Panc1 (cell line): Measurements from ENCODE around the gene MYO3B. TPM values are rescaled to one million over a fixed set of nuclear protein-coding genes. Genes with fewer than 3 reads are reported as not detected.

Source experiments
- ATAC-seq: fragments of 200-7000 bp; cut with Tn5 transposase; 2 replicates; pipeline ENCODE4 v1.9.1; 2020; ENCODE audit warnings: mild to moderate bottlenecking, moderate library complexity
- BruUV-seq: library from RNA; stranded (reverse); fragments of 400-500 nt; replicated peaks from 2 replicates; lab custom pipeline; 2021; lab: Mats Ljungman, UMichigan
- CTCF ChIA-PET: fragments of 300-600 bp; sonication (Branson Sonifier 250); formaldehyde crosslinking; loops from one replicate; lab custom pipeline; 2022; ENCODE audit warnings: antibody characterized with exemption; lab: Charles Lee
- POLR2A ChIA-PET: fragments of 300-600 bp; sonication (Branson Sonifier 250); formaldehyde crosslinking; loops from one replicate; lab custom pipeline; 2022; ENCODE audit warnings: antibody characterized with exemption; lab: Charles Lee
- DNase-seq: peaks from one replicate; pipeline ENCODE4 v3.0.0-alpha.2; 2010; ENCODE audit warnings: low read depth, low spot score
- H3K27ac ChIP-seq: 2 replicates; pipeline ENCODE4 v1.5.1; 2011; ENCODE audit warnings: mild to moderate bottlenecking, low read length, inconsistent platforms
- H3K27me3 ChIP-seq: fragments of 200-500 bp; sonication (Bioruptor generic); 2 replicates; pipeline ENCODE4 v1.6.0; 2014; ENCODE audit warnings: low read length, inconsistent platforms; ENCODE audit not compliant: control insufficient read depth, insufficient read depth
- H3K36me3 ChIP-seq: fragments of 200-500 bp; sonication (Bioruptor generic); 2 replicates; pipeline ENCODE4 v1.5.1; 2014; ENCODE audit warnings: inconsistent platforms, mild to moderate bottlenecking, low read length, moderate library complexity; ENCODE audit not compliant: control insufficient read depth, insufficient read depth
- H3K4me1 ChIP-seq: 2 replicates; pipeline ENCODE4 v1.5.1; 2011; ENCODE audit warnings: inconsistent platforms, mild to moderate bottlenecking, low read length, moderate library complexity; ENCODE audit not compliant: control insufficient read depth, insufficient read depth
- H3K4me3 ChIP-seq, 2 experiments: 2 replicates each; pipeline ENCODE4 v1.5.1; 2011 to 2012; ENCODE audit warnings: low read depth in 2 of 2, low read length in 2 of 2, mild to moderate bottlenecking in 2 of 2, inconsistent platforms in 1 of 2, moderate library complexity in 1 of 2
- H3K9me3 ChIP-seq: fragments of 200-500 bp; sonication (Bioruptor generic); 2 replicates; pipeline ENCODE4 v1.5.1; 2014; ENCODE audit warnings: low read depth, mild to moderate bottlenecking, inconsistent platforms, low read length, moderate library complexity; ENCODE audit not compliant: control insufficient read depth, insufficient read depth
- POLR2AphosphoS5 ChIP-seq: IDR thresholded peaks from 2 replicates; pipeline ENCODE4 v1.6.1; 2012; ENCODE audit warnings: mild to moderate bottlenecking, low read depth, low read length, moderate library complexity
- REST ChIP-seq, 2 experiments: IDR thresholded peaks; 2 replicates each; pipeline ENCODE4 v1.6.1; 2011 to 2012; ENCODE audit warnings: low read depth in 2 of 2, control low read depth in 1 of 2, low read length in 1 of 2, mild to moderate bottlenecking in 1 of 2, moderate library complexity in 1 of 2; ENCODE audit not compliant: insufficient read depth in 1 of 2
- SIN3A ChIP-seq: IDR thresholded peaks from 2 replicates; pipeline ENCODE4 v1.6.1; 2012; ENCODE audit warnings: low read depth, mild to moderate bottlenecking, low read length, moderate library complexity, borderline replicate concordance; ENCODE audit not compliant: insufficient read depth
- TCF7L2 ChIP-seq: IDR thresholded peaks from 2 replicates; pipeline ENCODE4 v1.6.1; 2011; ENCODE audit warnings: mild to moderate bottlenecking, low read depth, low read length, inconsistent platforms
- in situ Hi-C: cut with HindIII; loops from 2 replicates; pipeline ENCODE4 v1.10.0; 2016; ENCODE audit warnings: low sequenced_read_pairs, low pct_unique_long_range_greater_than_20kb
- intact Hi-C: fragments of 100-400 bp; cut with micrococcal nuclease; formaldehyde crosslinking; loops from one replicate; pipeline ENCODE4 v1.10.0; 2022; ENCODE audit not compliant: unreplicated experiment
- total RNA-seq: library from RNA; stranded (reverse); gene quantifications from one replicate; pipeline ENCODE4 v1.2.1, GENCODE V29; 2021; ENCODE audit not compliant: unreplicated experiment
- TF ChIP-seq, protein P1 (sequence below): fragments of 450-650 bp; IDR thresholded peaks from 2 replicates; pipeline ENCODE4 v1.5.1; 2017; ENCODE audit warnings: mild to moderate bottlenecking

The MYO3B gene
- total RNA-seq, 1 experiment from 2014 or later: 0.05 TPM

DNA sequence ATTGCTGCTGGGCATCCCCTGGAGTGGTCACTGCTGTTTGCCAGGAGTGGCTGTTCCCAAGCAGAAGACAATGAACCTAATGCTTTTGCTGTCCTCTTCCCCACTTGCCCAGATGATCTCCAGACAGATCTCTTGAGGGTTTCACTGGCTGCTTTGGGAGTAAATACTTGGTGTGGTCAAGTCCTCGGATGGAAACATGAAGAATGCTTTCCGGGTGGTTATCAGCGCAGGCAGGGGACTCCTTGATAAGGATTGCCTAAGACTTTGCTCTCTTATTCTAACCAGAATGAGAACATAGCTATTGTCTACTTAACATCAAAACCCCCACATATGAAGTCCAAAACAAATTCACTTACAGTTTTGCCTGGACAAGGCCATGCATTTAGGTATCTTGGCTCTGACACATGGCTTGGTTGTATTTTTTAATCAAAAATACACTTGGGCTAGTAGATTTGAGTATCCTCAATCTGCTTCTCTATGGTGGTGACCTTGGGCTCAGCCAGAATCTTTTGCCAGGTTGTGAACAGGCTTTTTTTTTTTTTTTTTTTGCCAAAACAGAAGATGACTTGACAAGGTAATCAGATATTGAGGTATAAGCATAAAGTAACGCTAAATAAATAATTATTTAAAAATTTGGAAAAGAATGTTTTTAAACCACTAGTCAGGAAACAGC, 34.8 kb upstream of the MYO3B start:
- no peak for ATAC-seq
- H3K36me3 ChIP-seq: no peaks in the 10 kb centered on the region
- POLR2A ChIA-PET: no interaction called here
- CTCF ChIA-PET: interaction anchor here (0.9 kb wide), 1 partner anchor 12 kb away, joined by 3 read pairs; no protein-coding TSS in a partner anchor
- no peak overlapping the region for H3K27ac ChIP-seq
- intact Hi-C loops (no loop called here), in situ Hi-C loops (no loop called here)
- no peaks in the 10 kb centered on the region for H3K9me3 ChIP-seq
- no TSS peak for BruUV-seq
- H3K4me3 ChIP-seq: no peak overlapping the region
- no peak for DNase-seq
- no peaks in the 10 kb centered on the region for H3K4me1 ChIP-seq
- no peak for TF ChIP-seq POLR2AphosphoS5
- TF ChIP-seq REST (IDR thresholded peaks at IDR 0.05; ENCODE audit: insufficient read depth in 1 of 2, low read depth in 2 of 2, low read length in 1 of 2): no peak
- TF ChIP-seq SIN3A: no peak
- TF ChIP-seq, protein P1, sequence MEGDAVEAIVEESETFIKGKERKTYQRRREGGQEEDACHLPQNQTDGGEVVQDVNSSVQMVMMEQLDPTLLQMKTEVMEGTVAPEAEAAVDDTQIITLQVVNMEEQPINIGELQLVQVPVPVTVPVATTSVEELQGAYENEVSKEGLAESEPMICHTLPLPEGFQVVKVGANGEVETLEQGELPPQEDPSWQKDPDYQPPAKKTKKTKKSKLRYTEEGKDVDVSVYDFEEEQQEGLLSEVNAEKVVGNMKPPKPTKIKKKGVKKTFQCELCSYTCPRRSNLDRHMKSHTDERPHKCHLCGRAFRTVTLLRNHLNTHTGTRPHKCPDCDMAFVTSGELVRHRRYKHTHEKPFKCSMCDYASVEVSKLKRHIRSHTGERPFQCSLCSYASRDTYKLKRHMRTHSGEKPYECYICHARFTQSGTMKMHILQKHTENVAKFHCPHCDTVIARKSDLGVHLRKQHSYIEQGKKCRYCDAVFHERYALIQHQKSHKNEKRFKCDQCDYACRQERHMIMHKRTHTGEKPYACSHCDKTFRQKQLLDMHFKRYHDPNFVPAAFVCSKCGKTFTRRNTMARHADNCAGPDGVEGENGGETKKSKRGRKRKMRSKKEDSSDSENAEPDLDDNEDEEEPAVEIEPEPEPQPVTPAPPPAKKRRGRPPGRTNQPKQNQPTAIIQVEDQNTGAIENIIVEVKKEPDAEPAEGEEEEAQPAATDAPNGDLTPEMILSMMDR: no peak
- no peak for TF ChIP-seq TCF7L2
- no peaks in the 10 kb centered on the region for H3K27me3 ChIP-seq

- in situ Hi-C loops (no loop called here), intact Hi-C loops (no loop called here)
- no peak overlapping the region for H3K4me3 ChIP-seq
- H3K27ac ChIP-seq: no peak overlapping the region
- TF ChIP-seq TCF7L2 (no peak), SIN3A (no peak), POLR2AphosphoS5 (no peak), REST (IDR thresholded peaks at IDR 0.05; ENCODE audit: insufficient read depth in 1 of 2, low read depth in 2 of 2, low read length in 1 of 2) (no peak)
- TF ChIP-seq, protein P1: no peak
- ChIA-PET POLR2A (no interaction called here), CTCF (no interaction called here)
- no TSS peak for BruUV-seq
- no peaks in the 10 kb centered on the region for H3K27me3 ChIP-seq
- no peaks in the 10 kb centered on the region for H3K36me3 ChIP-seq
- no peak for DNase-seq
- no peaks in the 10 kb centered on the region for H3K4me1 ChIP-seq
- no peak for ATAC-seq
- H3K9me3 ChIP-seq: no peaks in the 10 kb centered on the region
Measured at GRCh38 chr2:170144761-170145160, 33.2 kb upstream of the MYO3B start.
